RPMI8226 (cell line): Measurements from ENCODE around the gene DRG2.
A peak's percentile ranks its signal among the peaks of the same experiment; 100 is the strongest.

ENCODE experiments used
- DNase-seq: peaks from one replicate; pipeline ENCODE4 v3.0.0-alpha.2; 2015

DRG2 gene

DNA sequence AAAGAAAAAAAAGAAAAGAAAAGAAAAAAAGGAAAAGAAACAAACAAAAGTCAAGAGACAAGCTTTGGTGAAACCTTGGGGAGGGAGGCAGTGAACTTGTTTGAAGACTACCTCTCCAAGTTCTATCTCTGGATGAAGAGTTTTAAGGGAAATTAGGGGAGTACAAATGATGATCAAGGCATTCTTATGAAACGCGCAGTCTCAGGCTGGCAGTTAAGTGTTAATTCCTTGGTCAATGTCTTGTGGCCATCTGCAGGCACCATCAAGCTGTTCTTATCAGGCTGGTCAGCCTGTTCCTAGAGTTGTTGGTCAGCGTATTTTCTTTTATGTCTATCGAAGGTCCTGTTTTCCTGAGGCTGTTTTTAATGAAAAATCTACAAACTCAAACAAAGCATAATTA lies 8.2 kb upstream of the DRG2 start:
- DNase-seq: no peak

DNA sequence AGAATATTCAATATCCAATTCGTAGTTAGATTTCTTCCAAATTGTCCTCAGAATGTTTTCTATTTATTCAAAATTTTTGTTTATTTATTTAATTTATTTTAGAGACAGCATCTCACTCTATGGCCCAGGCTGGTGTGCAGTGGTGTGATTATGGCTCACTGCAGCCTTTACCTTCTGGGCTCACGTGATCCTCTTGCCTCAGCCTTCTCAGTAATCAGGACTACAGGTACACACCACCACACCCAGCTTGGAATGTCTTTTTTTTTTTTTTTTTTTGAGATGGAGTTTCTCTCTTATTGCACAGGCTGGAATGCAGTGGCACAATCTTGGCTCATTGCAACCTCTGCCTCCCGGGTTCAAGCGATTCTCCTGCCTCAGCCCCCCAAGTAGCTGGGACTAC lies 3.5 kb upstream of the DRG2 start:
- no peak for DNase-seq

DNA sequence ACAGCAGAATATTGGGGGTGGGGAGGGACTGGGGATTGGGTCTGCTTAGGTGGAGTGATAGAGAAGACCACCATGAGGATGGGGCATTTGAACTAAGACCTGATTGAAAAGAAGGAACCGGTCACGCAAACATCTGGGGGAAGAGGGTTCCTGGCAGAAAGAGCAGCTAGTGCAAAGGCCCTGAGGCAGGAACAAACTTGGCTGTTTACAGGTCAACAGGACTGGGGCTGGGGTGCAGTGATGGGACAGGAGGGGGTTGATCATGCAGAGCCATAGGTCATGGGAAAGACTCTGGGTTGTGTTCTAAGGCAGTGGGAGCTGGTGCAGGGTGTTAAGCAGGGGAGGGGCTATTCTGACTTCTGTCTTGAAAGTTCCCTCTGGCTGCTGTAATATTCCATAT lies 1.9 kb downstream of the DRG2 start:
- DNase-seq: no peak

DNA sequence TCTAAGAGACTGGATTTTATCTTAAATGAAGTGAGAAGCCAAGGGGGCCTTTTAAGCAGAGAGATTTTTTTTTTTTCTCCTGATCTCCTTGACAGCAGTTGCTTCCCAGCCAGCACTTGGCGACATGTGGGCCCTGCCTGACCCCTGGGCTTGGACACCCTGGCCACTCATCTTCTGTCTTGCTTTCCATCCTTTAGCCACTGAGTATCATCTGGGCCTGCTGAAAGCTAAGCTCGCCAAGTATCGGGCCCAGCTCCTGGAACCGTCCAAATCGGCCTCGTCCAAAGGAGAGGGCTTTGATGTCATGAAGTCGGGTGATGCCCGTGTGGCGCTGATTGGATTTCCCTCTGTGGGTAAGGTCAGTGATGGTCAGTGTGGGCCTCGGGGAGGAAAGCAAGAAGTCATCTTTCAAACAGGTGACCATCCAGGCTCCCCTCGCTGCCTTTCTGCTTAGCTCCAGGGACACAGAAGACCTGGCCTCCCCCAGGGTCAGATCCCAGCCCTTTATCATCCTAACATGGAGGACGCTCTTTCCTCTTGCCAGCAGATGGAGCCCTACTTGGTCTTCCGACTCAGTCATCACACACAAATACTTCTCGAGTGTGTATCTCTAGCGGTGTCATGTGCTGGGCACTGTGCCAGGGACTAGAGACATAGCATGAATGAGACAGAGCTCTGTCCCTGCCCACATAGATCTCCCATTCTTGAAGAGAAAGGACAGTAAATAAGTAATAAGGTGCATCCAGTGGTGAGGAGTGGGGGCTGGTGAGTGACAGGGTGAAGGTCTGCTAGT lies 6.1 kb downstream of the DRG2 start:
- DNase-seq: peak; percentile 62

DNA sequence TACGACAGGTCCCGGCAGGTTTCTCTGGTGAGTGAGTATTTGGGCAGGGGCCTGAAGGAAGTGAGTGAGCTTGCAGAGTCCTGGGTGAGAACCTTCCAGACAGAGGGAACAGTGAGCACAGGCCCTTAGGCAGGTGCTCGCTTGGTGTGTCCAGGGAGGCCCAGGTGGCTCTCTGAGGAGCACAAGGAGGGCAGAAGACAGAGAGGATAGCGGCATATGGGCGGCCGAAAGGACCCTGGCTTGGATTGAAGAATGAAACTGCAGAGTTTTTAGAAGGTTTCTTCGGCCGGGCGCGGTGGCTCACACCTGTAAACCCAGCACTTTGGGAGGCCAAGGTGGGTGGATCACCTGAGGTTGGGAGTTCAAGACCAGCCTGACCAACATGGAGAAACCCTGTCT lies 6.7 kb downstream of the DRG2 start:
- no peak for DNase-seq

DNA sequence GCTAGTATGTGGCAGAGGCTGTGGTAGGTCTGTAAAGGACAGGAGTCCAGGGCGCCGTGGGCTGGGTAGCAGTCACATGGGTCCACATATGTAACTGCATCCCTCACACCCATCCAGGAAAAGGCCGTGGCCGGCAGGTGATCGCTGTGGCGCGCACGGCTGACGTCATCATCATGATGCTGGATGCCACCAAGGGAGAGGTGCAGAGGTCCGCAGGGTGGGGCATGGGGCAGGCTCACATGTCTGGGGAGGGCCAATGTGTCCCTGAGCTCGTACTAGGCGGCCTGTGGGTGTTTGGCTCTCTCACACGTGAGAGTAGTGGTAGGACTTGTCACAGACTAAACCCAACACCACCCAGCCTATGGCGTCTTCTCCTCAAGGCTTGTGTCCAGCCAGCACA lies 11.8 kb downstream of the DRG2 start:
- no peak for DNase-seq

DNA sequence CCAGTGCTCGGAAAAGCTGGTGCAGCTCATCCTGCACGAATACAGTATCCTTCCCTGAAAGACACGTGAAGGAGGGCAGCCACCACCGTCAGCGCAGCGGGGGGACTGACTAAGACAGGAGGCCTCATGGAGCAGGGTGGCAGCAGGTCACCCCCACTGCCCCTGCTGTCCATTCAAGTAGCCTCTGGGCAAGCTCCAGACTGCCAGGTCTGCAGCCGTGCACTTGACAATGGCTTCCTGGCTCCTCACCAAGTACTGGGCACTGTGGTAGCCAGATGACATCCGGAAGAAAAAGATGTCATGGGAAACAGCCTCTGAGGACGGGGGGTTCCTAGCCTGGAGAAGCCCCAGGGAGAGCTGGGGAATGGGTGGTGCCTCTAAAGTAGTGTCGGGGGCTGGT lies 12.9 kb downstream of the DRG2 start:
- DNase-seq: no peak

DNA sequence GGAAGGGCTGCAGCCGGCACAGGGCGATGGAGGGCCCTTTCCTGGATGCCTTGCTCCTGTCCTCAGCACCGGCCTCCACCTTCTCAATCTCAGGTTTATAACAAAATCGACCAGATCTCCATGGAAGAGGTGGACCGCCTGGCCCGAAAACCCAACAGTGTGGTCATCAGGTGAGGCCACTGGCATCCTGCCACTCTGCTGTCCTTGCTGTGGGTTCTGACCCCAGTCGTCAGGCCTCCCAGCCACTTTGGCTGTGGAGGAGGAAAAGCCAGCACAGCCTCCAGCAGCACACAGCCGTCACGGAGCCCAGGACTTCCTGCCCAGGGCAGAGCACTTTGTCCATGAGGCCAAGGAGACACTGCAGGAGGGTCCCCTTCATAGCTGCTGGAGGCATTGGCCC lies 14.1 kb downstream of the DRG2 start:
- DNase-seq: no peak

DNA sequence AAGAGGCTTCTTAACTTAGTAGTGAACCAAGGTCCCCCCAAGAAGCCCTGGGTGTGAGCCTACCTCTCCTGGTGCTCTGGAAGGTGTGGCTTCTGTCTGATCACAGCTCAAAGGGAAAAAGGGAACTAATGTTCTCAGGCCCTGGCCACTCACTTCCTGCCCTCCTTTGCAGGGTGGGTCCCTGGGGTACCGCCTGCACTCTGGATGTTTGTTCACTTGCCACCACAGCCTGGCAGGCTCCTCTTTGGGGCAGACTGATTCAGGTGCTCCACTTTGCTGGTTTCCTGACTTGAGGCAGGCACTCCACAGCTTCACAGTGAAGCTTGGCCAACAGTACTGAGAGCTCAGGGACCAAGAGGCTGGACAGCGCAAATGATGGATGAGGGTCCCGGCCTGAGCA lies 14.9 kb downstream of the DRG2 start:
- no peak for DNase-seq

DNA sequence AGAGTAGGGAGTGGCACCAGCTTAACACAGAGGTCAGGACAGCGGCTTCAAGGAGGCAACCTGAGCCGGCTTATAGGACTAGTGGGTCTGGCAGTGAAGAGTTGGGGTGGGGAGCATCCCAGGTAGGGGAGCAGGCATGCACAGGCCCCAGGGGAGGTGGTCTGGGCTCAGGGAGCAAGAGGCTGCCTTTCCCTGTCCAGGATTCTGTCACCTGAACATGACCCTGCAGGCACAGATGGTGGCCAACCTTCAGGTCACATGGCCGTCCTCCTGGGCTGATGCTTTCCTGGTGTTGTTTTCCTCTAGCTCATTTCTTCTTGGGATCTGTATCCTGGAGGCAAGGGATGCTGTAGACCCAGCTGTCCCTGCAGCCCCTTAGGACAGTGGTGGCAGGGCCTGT lies 17.3 kb downstream of the DRG2 start:
- DNase-seq: no peak

DNA sequence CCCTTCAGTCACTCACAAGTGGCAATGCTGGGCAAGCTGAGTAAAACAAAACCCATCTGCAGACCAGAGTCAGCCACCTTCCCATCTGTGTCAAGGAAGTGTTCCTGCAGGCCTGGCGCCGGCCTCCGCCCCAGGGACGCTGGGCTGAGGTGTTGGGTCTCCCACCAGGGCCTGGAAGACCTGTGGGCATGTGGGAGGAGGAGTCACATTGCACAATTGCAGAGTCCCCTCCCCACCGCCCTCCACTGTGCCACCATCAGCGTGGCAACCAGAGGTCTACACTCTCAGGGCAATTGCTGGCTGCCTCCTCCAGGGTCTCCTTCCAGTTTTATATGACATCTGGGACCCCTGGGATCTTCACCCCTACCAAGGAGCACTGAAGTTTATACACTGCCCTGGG lies 17.8 kb downstream of the DRG2 start:
- no peak for DNase-seq

DNA sequence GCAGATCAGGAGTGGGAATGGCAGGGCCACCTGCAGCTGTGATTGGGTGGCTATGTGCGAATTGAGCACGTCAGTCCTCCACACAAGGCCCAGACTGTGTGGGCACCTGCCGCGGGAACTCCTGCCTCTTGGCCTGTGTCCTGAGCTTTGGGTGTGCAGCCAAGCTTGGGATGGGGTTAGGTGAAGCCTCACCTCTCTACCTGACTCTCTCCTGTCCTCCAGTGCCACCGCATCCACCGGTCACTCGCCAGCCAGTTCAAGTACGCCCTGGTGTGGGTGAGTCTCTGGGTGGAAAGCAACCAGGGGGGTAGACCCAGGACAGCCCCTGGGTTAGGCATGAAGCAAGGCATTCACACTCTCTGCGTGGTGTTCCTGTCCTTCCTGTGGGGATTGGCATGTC lies 18.5 kb downstream of the DRG2 start:
- DNase-seq: no peak

DNA sequence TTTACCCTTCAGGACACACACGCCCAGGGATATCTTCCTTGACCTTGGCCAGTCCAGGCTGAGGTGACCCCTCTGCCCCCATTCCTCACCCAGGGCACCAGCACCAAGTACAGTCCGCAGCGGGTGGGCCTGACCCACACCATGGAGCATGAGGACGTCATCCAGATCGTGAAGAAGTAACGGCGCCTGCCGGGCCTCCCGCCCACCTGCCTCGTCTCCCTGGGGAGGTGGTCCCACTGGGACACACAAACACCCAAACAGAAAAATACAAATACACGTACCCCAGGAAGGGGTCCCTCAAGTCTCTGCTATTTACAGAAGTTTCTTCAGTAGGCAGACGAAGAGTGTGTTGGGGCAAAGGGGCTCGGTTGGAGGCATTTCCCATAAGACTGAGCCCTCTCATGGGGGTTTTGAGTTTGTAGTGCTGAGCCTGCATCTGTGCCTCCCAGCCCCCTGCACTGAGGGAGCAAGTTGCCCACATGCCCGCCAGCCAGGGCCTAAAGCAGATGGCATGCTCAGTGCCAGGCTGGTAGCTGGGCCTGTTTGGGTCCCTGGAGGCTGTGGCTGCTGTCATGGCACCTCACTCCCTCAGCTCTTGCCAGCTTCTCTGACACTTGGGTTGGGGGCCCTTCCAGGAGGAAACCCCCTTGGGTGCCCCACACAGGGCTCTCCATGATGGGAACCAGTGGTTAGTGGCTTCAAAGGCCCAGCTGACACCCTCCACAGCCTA lies 19.5 kb downstream of the DRG2 start:
- no peak for DNase-seq

DNA sequence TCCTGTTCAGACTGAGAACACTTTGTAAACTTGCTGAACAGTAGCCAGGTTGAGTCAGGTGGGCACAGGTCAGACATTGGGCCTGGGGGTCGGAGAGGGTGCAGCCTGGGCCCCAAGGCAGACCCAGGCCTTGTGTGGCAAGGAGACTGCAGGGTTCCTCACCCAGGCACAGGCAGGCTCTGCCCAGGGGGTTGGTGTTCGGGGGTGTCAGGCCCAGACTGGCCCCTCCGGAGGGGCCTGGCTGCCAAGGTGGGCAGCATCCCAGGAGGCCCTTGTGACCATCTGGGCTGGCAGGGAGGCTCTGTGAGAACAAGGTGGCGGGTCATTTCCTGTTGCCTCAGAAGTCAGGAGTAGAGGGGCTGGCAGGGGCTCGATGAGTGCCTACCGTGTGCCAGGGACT lies 20.2 kb downstream of the DRG2 start:
- DNase-seq: no peak

DNA sequence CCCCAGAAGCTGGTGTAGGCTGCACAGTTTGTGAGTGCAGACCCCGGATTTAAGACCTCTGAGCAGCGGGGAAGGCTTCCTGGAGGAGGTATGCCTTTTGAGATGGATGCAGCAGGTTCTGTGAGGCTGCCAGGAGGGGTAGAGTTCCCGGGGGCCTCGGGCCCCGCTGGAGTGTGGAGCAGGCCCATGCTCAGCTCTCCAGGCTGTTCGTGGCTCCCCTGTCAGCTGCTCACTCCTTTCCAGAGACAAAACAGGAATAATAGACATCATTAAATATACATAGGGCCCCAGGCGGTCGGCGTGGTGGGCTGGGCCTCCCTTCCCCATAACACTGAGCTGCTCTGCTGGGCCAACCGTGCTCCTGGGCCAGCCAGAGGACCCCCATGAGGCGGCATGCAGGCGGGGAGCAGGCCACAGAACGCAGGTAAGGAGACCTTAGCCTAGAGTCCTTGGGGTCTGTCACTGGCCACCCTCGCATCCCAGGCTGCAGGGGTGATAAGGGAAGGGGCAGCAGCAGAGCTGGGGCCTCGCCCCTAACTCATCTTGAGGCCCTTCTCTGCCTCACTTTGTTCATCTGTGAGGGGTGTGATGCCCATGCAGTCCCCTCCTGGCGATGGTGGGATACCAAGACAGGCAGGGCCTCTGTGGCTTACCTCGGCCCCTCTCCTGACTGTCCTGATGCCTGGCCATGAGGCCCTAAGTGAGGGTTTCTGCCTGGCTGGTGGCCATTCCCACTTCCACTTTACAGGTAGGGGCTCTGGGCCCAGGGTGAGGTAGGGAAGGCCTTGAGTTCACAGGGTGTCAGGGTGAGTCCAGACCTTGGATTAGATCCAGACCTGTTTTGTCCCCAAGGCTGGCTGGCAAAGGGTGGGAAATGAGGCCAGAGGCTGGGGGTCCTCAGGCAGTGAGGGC lies 20.9 kb downstream of the DRG2 start, which contains the start of gene MYO15A:
TSS of gene MYO15A (plus strand) at position 356 of the 912 bp plus-strand sequence. CDS start 10,045 bp downstream, outside the sequence.
- DNase-seq: no peak

DNA sequence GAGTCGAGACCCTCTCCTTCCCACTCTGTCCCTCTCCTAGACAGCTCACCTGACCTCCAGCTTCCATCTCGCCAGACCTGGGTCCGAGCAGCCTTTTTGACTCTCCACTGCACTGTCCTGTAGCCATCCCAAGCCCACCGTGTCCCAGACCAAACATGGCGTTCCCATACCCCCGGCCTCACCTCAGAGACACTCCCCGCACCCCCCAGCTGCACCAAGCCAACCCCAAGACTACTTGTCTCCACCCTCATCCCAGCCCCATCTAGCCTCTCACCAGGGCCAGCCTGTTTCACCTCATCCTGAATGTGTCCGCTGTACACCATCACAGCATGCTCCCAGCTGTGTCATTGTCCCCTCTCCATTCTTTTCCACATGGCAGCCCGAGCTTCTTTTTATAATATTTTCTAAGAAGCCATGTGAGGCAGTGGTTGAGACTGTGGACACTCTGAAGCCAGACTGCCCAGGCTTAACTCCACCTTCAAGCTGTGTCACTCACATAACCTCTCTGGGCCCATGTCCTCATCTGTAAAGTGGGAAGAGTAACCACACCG lies 22.3 kb downstream of the DRG2 start:
- no peak for DNase-seq

DNA sequence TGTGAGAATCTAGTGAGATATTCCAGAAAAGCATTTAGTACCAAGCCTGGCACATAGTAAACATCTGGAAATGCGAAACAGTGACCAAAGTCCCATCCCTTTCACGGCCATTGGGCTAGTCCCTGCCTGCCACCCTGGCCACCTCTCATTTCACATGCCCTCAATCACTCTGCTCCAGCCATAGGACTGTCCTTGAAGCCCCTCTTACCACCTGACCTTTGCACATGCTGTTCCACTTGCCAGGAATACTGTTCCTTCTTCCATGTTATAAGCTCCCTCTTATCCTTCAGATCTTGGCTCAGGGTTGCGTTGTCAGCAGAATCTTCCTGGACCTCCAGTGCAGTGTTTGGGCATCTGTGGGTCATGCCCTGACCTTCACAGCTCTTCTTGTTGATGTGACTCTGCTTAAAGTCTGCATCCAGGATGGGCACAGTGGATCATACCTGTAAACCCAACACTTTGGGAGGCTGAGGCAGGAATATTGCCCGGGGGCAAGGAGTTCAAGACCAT lies 22.9 kb downstream of the DRG2 start:
- DNase-seq: no peak

DNA sequence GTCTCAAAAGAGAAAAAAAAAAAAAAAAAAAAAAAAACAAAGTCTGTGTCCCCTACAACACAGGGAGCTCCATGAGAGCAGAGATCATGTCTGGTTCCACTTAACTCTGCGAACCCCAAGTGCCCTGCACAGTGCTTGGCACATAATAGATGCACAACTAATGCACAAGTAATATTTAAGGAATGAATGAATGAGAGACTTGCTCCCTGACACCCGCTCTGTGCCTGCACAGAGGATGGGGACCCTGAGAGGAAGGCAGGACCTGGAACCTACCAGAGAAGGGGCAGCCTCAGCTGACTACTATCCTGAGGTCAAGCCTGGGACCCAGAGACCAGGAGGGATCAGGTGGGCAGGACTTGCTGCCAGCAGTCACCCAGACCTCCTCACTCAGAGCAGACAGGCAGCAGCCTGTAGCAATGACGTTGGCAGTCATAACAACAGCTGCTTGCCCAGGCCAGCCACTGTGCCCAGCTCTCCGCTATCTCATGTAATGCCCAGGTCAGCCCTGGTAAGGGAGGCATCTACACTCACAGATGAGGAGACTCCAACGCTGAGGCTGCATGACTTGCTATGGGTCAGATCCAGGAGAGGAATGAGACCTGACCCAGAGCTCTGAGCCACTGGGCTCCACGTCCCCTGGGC lies 23.7 kb downstream of the DRG2 start:
- no peak for DNase-seq

DNA sequence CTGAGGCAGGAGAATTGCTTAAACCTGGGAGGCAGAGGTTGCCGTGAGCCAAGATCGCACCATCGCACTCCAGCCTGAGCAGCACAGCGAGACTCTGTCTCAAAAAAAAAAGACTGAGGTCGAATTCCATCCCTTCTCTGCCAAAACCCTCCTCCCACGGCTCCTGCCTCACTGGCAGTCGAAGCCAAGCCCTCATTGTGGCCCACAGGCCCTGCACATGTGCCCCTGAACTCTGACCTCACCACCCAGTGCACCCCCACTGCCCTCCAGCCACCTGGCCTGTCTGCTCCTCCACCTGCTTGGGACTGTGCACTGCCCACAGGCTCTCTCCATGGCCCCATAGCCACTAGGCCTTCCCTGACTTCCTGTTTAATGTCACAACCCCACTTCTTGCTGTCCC lies 27.8 kb downstream of the DRG2 start:
- DNase-seq: no peak

DNA sequence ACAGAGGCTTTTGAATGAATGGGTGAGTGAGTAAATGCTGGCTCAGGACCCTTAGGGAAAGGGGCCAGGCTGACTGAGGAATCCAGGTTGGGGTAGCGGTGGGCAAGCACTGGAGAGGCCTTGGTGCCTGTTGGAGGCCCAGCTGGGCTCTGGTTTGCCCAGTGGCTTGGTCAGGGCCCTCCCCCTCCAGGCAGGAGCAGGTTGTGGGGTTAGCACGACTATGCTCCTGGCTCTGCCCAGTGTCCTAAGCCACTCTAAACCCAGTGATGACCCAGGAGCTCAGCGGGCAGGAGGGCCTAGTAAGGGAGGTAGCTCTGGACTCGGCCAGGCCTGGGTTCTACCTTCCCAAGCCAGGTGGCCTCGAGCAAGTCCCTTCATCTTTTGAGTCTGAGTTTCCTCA lies 28.3 kb downstream of the DRG2 start:
- no peak for DNase-seq

DNA sequence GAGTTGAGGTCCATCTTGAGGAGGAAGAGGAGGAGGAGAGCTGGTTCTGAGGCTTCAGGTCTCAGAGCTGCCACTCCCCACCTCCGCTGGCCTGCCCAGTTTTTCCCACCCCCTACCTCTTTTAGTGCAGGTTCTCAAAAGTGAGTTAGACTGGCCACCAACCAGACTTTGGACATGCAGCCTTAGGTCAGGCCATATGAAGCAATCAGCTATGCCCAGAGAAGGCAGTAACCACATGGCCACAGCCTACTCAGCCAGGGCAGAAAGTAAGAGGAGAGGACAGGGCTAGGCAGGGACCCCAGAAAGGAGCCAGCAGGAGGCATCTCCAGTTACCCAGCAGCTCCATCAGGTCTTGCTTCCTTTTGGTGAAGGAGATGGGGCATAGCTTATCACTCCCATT lies 29.8 kb downstream of the DRG2 start:
- no peak for DNase-seq
